Kidney glomerular epithelial cell (primary cell): ENCODE measurements around the gene MBLAC1.
A peak's percentile ranks its signal among the peaks of the same experiment; 100 is the strongest.

ENCODE experiments used
- DNase-seq: peaks from one replicate; lab custom pipeline; 2025; lab: John Stamatoyannopoulos, UW

MBLAC1 gene

GRCh38 chr7:100098913-100099312 is 27.9 kb upstream of the MBLAC1 start:
- DNase-seq, result no peak

GRCh38 chr7:100099452-100099851 is 27.3 kb upstream of the MBLAC1 start:
- DNase-seq, result no peak

GRCh38 chr7:100100420-100101015 is 26.2 kb upstream of the MBLAC1 start:
- peak; percentile 90 for DNase-seq

- peak; percentile 97 for DNase-seq
These were observed 25.5 kb upstream of the MBLAC1 start, which contains the start of the genes AP4M1 and MCM7 for GRCh38 chr7:100101016-100101862. TSS of gene AP4M1 (plus strand) at chr7:100101643. CDS start at chr7:100101715, 72 bp downstream. TSS of gene MCM7 (minus strand) at chr7:100101397. CDS start at chr7:100101294, 103 bp downstream.

GRCh38 chr7:100102950-100103840 is 23.6 kb upstream of the MBLAC1 start:
- no peak for DNase-seq

GRCh38 chr7:100105534-100105933 is 21.2 kb upstream of the MBLAC1 start:
- no peak for DNase-seq

GRCh38 chr7:100106633-100107032 is 20.1 kb upstream of the MBLAC1 start:
- no peak for DNase-seq

GRCh38 chr7:100107125-100107737 is 19.5 kb upstream of the MBLAC1 start:
- no peak for DNase-seq

- no peak for DNase-seq
These were observed 18.9 kb upstream of the MBLAC1 start for GRCh38 chr7:100107890-100108289.

GRCh38 chr7:100109521-100110163 is 17.1 kb upstream of the MBLAC1 start:
- DNase-seq, result no peak

- DNase-seq, result no peak
These were observed 15.6 kb upstream of the MBLAC1 start for GRCh38 chr7:100111156-100111555.

- DNase-seq, result no peak
These were observed 14.9 kb upstream of the MBLAC1 start for GRCh38 chr7:100111914-100112313.

- DNase-seq, result no peak
These were observed 11.7 kb upstream of the MBLAC1 start for GRCh38 chr7:100115026-100115425.

GRCh38 chr7:100118388-100119071 is 8.2 kb upstream of the MBLAC1 start:
- no peak for DNase-seq

- DNase-seq, result peak; percentile 91
These were observed 7.4 kb upstream of the MBLAC1 start, which contains the start of the genes CNPY4 and TAF6 for GRCh38 chr7:100119072-100119969. TSS of gene CNPY4 (plus strand) at chr7:100119634. CDS start at chr7:100119745, 111 bp downstream. TSS of gene TAF6 (minus strand) at chr7:100119358. CDS start at chr7:100114209, 5,149 bp downstream.

- peak; percentile 58 for DNase-seq
These were observed 6.6 kb upstream of the MBLAC1 start for GRCh38 chr7:100119970-100120732.

- DNase-seq, result no peak
These were observed 6.1 kb upstream of the MBLAC1 start for GRCh38 chr7:100120733-100121036.

GRCh38 chr7:100122067-100122466 is 4.7 kb upstream of the MBLAC1 start:
- no peak for DNase-seq

GRCh38 chr7:100122568-100122967 is 4.2 kb upstream of the MBLAC1 start:
- no peak for DNase-seq
